Epidermal melanocyte (primary cell): ENCODE results near the gene XNDC1N.
"Not testable (repeated sequence)": the region's sequence is repeated elsewhere in the genome, so short reads cannot be mapped to it uniquely, and the experiment has no call there.

Experiments used
- DNase-seq: peaks from one replicate; pipeline ENCODE4 v3.0.0; 2011; ENCODE audit warnings: low spot score; ENCODE audit not compliant: insufficient read length

Gene XNDC1N

DNA sequence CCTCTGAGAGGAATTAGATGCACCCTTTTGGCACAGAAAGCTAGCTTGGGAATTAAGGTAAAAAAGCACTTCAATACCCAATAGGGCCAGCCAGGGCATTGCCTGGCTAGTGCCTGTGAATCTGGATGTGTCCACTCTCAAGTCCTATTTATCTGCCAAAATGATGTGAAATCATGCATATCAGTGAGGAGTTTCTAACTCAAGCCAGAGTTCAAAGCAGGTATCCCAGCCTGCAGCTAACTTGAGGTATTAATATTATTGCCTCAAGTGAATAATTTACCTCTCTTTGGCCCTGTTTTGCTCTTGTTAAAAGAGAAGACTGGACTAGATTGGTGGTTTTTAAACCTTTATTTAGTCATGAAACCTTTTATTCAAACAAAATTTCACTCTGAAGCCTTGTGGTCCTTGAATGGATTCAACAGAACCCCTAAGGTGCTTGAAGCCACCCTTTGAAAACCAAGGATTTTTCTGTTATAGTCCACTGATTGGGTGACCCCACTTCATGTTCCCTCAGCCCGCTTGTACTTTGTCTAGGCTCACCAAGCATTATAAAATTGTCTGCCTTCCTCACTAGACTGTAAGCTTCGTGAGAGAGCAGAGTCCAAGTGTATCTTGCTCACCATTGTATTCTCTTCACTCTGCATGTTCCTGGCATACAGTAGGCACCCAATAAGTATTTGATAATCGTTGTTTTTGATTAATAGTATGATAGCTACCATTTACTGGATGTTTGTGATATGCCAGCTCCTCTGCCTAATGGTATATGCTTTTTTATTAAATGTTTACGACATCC, 4.9 kb upstream of the XNDC1N start:
- DNase-seq: no peak

DNA sequence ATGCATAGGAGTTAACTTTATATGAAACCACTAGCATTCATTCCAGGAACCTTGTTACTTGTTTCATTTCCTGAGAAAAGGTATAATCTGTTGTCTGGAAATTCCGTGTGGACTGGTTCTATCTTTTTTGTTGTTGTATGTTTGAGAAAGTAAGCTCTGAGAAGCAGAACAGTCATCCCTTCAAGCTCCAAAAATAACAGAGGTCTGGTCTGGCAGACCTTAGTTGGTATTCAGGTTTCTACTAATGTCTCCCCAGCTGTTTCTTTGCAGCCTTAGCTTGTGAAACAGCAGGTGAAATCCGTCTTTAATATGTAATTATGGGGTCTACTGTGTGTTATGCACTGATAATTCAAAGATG, 2.8 kb upstream of the XNDC1N start:
- DNase-seq: no peak

DNA sequence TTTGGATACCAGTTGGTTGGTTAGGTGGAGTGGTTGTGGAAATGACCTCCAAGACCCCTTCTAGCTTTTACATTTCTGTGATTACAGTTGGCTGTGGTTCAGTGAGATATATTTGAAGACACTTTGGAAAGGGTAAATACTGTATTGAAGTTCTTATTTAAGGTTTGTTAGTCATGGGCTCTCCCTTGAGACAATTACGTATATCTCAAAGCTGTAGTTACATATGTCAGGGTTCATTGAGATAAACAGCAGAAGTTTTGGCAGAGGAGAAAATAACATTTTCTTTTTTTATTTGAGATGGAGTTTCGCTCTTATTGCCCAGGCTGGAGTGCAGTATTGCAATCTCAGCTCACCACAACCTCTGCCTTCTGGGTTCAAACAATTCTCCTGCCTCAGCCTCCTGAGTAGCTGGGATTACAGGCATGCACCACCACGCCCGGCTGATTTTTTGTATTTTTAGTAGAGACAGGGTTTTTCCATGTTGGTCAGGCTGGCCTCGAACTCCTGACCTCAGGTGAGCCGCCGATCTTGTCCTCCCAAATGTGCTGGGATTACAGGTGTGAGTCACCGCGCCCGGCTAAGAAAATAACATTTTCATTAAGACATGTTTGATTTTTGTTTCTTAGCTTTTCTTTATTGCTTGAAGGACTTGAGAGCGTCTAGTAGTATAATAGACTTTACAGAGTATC, 2.3 kb upstream of the XNDC1N start:
- DNase-seq: no peak

DNA sequence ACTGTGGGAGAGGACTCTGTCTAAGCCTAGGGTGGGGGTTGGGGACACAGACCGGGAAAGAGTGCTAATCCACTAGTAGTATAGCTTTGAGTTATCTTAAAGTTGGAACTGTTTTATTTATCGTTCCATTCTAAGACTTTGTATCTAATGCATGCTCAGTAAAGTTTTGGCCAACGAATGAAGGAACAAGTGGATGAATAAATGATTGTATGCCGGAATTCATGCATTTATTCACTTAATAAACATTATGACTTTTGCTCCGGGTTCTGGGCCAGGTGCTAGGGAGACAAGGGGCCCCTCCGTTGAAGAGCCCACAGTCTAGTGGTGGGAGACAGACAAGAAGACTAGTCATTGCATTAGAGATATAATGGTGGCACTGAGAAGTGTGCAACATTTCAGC, 1.1 kb upstream of the XNDC1N start:
- no peak for DNase-seq

DNA sequence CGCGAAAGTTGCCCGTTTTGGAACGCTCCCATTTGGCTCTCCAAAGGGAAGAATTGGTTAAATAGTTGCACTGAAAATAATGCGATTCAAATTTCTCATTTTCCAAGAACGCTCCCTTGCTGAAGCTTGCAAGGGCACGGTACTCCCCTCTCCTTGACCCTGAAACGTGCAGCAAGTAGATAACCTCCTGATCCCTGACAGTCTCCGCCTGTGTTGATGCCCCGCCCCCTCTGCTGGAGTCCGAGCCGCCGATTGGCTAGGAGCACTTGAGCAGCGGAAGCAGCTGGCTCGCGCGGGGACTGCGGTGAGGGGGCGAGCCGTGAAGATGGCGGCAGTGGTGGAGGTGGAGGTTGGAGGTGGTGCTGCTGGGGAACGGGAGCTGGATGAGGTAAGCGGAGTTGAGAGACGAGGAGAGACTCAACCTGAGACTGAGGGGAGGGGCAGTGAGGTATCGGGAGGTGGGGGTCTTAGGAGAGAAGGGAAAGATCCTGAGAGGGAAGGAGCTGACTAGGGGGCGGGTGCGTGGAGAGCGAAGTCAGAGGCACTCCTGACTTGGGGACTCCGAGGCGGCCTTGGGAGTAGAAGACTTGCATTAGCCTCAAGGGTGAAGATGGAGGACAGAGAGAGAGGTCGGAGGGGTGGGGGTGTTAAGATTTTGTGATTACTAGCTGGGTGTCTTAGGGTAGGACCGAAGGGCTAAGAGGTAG, 496 bp upstream of the XNDC1N start, which contains the start of gene RNF121:
RNF121 (plus strand) TSS at position 310 of the 707 bp plus-strand sequence; CDS start at position 326, 16 bp downstream.
- DNase-seq: peak; percentile 90

DNA sequence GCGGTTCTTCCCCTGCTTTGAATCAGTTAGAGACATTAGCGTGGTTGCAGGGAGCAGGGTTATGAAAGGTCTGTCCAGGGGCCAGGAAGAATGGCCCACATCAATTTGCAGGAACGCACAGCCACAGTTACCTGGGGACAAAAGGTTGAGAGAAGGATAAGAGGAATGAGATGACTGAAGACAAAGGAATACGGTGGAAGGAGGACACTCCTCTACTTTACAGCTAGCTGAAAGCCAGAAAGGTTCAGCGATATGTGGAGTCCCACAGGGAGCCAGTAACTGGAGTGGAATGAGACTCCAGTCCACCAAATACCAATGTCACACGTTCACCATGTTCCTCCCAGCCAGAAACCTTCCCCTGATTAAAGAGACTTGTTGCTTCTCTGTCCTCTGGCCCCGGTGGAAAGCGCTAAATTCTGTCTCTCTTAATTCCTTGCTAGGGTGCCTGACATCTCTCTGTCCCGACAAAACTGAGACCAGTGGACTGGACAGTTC, 10.7 kb downstream of the XNDC1N start:
- no peak for DNase-seq

DNA sequence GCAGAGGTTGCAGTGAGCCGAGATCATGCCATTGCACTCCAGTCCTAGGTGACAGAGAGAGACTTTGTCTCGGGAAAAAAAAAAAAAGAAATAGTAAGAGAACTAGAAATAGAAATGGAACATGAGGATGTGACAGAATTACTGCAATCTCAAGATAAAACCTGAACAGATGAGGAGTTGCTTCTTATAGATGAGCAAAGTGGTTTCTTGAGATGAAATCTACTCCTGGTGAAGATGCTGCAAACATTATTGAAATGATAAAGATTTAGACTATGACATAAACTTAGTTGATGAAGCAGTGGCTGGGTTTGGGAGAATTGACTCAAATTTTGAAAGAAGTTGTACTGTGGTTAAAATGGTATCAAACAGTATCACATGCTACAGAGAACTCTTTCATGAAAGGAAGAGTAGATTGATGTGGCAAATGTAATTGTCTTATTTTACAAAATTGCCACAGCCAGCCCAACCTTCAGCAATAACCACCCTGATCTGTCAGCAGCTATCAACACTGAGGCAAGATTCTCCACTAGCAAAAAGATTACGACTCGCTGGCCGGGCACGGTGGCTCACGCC, 13.7 kb downstream of the XNDC1N start:
- no peak for DNase-seq

DNA sequence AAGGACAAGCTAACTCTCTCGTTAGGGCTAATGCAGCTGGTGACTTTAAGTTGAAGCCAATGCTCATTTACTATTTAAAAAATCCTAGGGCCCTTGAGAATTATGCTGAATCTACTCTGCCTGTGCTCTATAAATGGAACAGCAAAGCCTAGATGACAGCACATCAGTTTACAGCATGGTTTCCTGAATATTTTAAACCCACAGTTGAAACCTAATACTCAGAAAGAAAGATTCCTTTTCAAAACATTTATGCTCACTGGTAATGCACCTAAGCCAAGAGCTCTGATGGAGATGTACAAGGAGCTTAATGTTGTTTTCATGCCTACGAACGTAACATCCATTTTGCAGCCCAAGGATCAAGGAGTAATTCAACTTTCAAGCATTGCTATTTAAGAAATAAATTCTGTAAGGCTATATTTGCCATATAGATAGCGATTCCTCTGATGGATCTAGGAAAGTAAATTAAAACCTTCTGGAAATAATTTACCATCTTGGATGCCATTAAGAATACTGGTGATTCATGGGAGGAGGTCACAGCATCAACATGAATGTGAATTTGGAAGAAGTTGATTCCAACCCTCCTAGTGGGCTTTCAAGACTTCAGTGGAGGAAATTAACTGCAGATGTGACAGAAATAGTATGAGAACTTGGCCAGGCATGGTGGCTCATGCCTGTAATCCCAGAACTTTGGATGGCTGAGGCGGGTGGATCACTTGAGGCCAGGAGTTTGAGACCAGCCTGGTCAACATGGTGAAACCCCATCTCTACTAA, 14.5 kb downstream of the XNDC1N start:
- no peak for DNase-seq

DNA sequence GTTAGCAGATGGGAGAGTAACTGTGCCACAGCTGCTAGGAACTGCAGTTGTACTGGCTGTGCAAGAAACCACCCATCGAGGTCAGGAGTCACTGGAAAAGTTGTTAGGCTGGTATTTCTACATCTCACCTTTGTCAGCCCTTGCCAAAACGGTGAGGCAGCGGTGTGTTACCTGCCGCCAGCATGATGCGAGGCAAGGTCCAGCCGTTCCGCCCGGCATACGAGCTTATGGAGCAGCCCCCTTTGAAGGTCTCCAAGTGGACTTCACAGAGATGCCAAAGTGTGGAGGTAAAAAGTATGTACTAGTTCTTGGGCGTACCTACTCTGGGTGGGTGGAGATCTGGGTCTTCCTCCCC, 16.4 kb downstream of the XNDC1N start:
- DNase-seq: not testable (repeated sequence)

DNA sequence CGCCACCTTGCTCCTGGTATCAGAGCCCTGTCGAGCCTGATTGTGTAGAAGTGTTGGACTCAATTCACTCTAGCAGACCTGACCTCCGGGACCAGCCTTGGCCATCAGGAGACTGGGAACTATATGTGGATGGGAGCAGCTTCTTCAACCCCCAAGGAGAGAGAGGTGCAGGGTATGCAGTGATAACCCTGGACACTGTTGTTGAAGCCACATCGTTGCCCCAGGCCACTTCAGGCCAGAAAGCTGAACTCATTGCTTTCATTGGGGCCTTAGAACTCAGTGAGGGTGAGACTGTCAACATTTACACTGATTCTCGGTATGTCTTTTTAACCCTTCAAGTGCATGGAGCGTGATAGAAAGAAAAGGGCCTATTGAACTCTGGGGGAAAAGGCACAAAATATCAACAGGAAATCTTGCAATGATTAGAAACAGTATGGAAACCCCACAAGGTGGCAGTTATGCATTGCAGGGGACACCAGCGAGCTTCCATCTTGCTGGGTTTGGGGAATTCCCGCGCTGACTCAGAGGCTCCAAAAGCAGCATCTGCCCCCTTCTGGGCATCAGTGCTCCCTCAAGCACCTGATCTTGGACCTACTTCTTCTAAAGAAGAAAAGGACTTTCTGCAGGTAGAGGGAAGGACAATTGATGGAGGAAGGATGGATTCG, 16.9 kb downstream of the XNDC1N start:
- DNase-seq: not testable (repeated sequence)

DNA sequence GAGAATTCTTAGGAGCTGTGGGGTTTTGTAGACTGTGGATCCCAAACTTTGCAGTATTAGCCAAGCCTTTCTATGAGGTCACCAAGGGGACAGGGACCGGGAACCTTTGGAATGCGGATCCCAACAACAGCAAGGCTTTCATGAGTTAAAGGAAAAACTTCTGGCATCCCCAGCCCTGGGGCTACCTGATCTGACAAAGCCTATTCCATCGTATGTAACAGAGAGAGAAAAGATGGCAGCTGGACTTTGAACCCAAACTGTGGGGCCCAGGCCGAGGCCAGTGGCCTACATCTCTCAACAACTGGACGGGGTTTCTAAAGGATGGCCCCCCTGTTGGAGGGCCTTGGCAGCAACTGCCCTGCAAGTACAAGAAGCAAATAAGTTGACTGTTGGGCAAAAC, 17.6 kb downstream of the XNDC1N start:
- not testable (repeated sequence) for DNase-seq

DNA sequence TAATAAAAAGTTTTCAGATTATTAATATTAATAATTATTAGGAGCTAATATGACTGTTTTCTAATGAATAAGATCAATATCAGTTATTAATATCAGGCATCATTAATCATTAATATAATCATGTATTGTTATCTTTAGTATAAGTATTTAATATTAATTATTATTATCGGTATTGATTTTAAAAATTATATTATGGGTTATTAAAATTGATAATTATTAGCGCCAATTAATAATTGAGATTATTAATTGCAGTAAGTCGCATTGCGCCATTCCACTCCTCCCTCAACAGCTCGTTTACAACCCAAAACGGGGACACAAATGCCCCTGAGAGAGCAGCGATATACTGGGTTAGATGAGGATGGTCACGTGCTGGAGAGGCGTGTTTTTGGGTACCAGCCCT, 20.2 kb downstream of the XNDC1N start:
- no peak for DNase-seq

DNA sequence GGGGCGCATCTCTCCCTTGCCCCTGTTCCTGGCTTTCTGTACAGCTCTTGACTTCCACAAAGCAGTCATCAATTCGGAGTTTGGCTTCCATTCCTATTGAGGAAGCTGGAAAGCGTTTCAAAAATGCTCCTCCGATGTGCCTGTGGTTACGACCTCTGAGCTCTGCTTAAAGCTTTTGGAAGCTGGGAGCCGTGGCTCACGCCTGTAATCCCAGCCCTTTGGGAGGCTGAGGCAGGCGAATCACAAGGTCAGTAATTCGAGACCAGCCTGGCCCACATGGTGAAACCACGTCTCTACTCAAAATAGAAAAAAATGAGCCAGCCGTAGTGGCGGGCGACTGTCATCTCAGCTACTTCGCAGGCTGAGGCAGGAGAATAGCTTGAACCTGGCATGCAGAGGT, 27.3 kb downstream of the XNDC1N start:
- DNase-seq: not testable (repeated sequence)

DNA sequence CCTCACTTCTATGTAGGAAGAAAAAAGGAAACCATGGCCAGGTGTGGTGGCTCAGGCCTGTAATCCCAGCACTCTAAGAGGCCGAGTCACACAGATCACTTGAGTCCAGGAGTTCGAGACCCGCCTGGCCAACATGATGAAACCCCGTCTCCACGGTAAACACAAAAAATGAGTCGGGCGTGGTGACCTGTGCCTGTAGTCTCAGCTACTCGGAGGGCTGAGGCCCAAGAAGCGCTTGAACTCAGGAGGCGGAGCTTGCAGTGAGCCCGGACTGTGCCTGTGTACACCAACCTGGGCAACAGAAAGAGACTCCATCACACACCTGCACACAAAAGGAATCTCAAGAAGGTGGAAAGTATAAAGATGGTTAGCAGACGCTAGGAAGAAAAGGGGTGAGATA, 32.4 kb downstream of the XNDC1N start:
- no peak for DNase-seq

DNA sequence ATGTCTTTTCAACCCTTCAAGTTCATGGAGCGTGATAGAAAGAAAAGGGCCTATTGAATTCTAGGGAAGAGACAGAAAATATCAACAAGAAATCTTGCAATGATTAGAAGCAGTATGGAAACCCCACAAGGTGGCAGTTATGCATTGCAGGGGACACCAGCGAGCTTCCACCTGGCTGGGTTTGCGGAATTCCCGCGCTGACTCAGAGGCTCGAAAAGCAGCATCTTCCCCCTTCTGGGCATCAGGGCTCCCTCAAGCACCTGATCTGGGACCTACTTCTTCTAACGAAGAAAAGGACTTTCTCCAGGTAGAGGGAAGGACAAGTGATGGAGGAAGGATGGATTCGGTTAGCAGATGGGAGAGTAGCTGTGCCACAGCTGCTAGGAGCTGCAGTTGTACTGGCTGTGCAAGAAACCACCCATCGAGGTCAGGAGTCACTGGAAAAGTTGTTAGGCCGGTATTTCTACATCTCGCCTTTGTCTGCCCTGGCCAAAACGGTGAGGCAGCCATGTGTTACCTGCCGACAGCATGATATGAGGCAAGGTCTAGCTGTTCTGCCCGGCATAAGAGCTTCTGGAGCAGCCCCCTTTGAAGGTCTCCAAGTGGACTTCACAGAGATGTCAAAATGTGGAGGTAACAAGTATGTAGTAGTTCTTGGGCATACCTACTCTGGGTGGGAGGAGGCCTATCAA, 39.1 kb downstream of the XNDC1N start:
- DNase-seq: not testable (repeated sequence)

DNA sequence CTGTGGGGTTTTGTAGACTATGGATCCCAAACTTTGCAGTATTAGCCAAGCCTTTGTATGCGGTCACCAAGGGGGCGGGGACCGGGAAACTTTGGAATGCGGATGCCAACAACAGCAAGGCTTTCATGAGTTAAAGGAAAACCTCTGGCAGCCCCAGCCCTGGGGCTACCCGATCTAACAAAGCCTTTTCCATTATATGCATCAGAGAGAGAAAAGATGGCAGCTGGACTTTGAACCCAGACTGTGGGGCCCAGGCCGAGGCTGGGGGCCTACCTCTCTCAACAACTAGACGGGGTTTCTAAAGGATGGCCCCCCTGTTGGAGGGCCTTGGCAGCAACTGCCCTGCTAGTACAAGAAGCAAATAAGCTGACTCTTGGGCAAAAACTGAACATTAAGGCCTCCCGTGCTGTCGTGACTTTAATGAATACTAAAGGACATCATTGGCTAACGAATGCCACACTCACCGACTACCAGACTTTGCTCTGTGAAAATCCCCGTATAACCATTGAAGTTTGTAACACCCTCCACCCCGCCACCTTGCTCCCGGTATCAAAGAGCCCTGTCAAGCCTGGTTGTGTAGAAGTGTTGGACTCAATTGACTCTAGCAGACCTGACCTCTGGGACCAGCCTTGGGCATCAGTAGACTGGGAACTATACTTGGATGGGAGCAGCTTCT, 39.9 kb downstream of the XNDC1N start:
- not testable (repeated sequence) for DNase-seq

DNA sequence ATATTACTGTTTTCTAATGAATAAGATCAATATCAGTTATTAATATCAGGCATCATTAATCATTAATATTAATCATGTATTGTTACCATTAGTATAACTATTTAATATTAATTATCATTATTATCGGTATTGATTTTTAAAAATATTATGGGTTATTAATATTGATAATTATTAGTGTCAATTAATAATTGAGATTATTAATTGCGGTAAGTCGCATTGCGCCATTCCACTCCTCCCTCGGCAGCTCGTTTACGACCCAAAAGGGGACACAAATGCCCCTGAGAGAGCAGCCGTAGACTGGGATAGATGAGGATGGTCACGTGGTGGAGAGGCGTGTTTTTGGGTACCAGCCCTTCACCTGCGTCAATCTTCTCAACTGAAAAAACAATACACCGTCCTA, 42.6 kb downstream of the XNDC1N start:
- DNase-seq: not testable (repeated sequence)
